Ramos (cell line): ENCODE measurements around the gene SMARCE1.

Experiments used
- in situ Hi-C: fragments of 300-500 bp; cut with MboI; formaldehyde crosslinking; loops from one replicate; pipeline ENCODE4 v1.14.3; 2022; ENCODE audit warnings: low sequenced_read_pairs; ENCODE audit not compliant: unreplicated experiment

Gene SMARCE1

DNA sequence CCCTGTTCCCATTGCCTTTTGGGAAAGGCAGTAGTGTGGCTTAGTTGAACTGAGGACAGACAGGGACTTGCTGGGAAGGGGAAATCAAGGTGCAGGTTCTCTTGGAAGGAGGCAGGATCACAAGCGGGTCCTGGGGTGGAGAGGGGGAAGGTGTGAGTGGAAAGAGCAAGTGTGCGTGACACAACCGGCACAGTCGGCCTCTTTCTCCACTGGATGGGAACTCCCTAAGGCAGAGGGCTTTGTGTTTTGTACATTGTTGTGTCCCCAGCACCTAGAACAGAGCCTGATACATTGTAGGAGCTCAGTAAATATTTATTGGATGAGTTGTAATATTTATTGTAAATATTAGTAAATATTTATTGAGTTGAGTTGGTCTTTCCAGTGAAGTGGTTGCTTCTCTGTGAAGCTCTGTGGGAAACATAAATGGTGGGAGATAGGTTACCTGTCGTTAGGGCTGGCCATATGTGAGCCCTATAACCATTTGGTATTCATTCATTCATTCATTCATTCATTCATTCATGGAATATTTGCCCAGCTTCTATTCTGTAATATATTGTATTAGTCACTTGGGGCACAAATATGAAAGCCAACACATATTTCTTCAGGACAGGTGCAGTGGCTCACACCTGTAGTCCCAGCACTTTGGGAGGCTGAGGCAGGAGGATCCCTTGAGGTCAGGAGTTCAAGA lies 34.0 kb downstream of the SMARCE1 start:
- in situ Hi-C loops = loop anchor here (10.0 kb wide), 1 partner anchor 181 kb away; the partner anchor contains the start of gene KRT28

GRCh38 chr17:40612599-40613244 lies 34.9 kb downstream of the SMARCE1 start:
- in situ Hi-C loops = loop anchor here (10.0 kb wide), 1 partner anchor 182 kb away; the partner anchor contains the start of gene KRT28

DNA sequence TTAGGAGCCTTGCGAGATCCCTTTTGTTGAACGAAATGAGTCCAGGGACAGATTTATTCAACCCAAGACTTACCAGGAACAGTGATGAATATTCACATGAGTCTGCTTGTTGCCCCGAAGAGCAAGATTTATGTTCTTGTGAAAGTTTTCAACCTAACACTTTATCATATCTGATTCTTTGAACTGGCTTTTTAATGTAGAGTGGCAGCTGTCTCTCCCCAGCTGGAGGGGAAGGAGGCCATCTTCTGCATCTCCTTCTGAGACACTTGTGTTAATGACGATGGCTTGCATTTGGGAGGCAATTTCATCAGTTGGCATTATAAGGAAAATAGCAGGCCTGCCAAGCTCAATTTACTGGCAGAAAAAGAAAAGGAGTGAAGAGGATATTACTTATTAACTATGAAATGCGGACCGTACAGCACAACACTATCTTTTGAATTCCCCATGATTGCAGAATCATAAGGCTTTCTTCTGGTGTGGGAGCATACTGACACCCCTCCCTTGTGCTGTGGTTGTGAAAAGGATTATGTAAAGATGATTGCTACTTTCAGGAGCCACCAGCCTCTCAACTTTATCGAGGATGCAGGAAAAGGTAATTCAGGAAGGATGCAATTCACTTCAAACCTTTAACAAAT lies 35.7 kb downstream of the SMARCE1 start:
- in situ Hi-C loops = loop anchor here (10.0 kb wide), 1 partner anchor 183 kb away; the partner anchor contains the start of gene KRT28

DNA sequence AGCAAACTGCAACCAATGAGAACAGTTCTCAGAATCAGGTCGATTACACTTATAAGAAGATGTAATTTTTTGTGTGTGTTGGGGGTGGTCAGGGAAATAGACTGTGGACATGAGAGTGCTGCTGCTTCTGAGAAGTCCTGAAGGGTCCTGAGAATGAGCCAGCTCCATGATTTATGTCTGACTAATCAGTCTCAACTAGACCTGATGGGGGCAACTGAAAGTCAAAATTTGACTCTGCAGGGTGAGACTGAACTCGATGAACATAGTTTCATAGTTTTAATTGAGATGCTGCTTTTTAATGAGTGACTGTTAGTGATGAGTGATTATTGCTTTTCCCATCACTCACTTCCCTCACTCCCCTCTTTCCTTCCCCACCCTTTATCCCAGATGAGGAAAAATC lies 37.3 kb downstream of the SMARCE1 start:
- in situ Hi-C loops = loop anchor here (10.0 kb wide), 1 partner anchor 184 kb away; the partner anchor contains the start of gene KRT28

GRCh38 chr17:40608061-40608581 lies 39.5 kb downstream of the SMARCE1 start:
- in situ Hi-C loops = no loop called here

GRCh38 chr17:40607641-40608040 lies 40.0 kb downstream of the SMARCE1 start:
- in situ Hi-C loops = no loop called here

DNA sequence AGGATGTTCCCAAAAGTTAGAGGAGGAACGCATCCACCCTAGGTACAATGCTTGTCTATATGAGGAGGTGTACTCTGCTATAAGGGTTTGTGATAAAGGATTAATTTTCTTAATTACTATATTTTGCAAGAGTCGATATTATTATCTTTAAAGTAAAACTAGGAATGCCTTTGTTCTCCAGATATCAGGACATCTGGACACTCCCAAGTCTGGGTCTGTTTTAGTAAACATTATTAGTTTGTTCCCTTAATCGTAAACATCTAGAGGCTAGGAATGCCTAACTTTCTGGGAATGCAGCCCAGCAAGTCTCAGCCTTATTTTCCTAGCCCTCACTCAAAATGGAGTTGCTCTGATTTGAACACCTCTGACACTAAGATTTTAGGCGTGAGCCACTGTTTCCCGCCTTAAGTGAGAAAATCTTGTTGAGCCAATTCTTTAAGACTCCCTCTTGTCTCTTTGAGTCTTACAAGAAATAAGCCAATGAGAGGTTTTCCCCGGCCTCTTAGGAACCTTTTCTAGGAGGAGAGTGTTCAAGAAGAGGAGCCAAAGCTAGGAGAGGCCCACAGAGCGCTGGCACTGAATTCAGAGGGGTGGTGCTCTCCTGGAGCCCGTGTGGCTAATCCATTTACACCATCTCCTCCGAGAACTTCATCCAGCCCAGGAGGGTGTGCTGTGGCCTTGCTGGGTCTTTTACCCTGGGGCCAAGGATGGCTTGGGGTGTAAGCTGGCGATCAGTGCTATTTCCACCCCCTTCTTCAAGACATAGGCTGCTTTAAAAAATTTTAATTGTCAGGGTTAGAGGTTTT lies 40.9 kb downstream of the SMARCE1 start:
- in situ Hi-C loops = no loop called here

GRCh38 chr17:40605306-40605705 lies 42.3 kb downstream of the SMARCE1 start:
- in situ Hi-C loops = no loop called here

DNA sequence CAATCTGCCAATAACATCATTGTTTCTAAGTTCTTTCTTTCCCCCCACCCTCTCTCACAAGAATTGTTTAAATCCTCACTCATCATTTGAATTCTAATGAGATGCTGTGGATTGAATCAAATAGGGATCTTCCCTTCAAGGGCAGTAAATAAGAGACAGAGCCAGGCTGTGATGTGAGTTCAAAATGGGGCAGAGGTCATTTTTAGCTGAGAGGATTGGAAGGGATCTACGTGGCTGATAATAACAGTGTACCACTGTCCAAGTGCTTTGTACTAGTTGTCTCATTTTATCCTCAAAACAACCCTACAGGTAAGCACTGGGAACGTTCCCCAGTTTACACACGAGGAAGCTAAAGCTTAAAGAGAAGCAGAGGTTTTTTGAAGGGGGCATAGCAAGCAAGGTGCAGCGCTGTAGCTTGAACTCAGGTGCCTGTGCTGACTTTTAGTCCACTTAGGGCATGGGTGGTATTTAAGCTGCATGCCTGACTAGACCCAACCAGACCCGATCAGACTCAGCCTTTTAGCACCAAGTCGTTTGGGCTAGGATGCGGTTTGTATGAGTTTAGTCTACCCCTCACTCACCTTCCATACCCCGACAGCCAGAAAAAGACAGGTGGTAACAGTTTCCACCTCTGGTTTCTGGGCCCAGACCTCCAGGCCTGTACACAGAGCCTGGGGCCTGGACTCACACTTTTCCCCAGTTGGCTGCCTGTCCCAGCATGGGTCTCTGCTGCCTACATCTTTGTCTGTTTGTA lies 43.1 kb downstream of the SMARCE1 start:
- in situ Hi-C loops = no loop called here

DNA sequence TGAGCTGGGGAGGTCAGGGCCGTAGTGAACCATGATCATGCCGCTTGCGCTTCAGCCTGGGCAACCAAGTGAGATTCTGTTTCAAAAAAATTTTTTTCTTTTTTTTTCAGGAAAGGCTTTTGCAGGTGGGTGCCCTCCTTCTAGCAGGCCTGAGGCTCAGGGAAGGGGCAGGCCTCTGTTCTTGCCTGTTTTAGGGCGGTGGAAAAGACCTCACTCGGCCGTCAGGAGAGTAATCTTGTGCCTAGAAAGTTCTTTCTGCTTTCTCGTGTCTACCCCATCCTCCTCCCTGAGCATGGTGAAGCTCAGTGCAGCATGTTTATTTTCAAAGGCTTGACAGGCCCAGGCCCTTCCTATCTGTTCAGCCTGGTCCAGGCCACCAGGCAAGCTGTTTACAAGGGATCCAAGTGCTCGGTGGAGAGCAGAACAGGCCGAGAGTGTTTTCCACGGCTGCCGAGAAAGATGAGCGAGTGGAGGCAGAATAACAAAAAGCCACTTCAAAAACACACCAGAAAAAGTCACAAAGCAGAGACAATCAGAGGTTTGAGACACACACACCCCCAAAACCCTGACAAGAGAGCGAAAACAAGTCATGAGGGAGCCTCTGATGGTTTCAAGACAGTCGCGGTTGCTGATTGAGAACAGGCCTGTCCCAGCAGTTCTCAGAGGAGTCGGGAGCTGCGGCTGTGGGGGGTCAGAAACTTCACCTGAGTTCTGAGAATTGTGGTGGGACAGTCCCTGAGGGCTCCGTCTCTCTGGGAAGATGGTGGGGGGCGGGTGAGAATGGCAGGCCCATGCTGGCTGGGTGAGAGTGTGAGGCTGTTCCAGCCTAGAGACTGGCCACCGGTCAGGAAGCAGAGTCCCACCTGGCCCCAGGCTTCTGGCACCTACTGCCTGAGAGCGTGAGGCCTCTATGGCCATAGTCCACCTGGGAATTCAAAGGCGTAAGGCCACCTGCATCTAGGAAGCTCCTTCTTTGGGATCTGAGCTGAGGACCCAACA lies 44.9 kb downstream of the SMARCE1 start:
- in situ Hi-C loops = no loop called here

- in situ Hi-C loops = no loop called here
These were observed 47.1 kb downstream of the SMARCE1 start for GRCh38 chr17:40600486-40601046.

- in situ Hi-C loops = no loop called here
These were observed 48.2 kb downstream of the SMARCE1 start for GRCh38 chr17:40599468-40599763.

DNA sequence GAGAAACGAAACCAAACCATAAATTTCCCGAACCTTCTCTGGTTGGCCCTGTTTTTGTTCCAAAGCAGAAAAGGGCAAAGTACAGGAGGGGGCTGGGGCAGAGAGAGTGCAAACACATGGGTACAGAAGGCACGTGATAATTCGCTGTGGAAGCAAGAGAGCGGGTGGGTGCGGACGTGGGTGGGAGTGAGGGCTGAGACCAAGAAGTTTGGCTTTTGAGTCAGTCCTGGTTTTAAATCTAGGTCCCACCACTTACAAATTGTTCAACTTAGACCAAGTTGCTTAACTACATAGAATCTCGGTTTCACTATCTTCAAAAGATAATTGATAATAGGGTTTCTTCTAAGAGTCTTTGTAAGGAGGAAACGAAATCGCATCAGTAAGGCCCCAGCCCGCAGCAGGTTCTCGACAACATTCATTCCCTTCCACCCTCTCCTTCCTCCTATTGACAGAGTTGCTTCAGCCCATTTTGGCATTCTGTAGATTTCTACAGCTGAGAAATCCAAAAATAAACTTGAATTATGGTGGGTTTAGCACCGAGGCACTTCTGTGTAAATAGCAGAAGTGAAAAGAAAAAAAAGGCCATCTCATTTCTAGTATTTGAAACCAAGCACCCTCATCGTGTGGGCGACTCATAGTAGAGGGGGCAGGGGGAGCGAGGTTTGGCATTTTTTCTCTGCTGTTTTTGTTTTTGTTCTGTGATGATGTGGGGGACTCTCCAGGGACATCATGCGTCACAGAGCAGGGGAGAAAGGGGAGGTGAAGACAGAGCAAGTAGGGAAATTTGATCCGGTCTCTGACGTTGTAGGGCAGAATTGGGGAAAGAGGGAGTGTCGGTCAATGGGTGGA lies 48.8 kb downstream of the SMARCE1 start:
- in situ Hi-C loops = no loop called here

GRCh38 chr17:40598301-40598618 lies 49.4 kb downstream of the SMARCE1 start:
- in situ Hi-C loops = no loop called here

- in situ Hi-C loops = no loop called here
These were observed 49.9 kb downstream of the SMARCE1 start for GRCh38 chr17:40597556-40598300.

DNA sequence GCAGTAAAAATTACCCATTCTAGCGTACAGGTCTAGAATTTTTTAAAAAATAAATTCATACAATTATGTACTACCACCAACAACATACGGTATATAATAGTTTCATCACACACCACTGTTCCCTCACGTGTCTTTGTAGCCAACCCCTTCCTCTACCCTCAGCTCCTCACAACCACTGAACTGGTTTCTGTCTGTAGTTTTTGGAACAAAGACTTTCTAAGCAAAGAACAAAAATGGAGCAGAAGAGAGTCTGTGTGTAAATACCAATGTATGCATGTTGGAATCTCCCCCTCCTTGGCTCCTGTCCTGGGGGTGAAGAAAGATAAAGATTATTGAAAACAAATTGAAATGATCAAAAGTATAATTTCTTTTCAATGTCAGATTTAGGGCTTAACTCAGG lies 50.5 kb downstream of the SMARCE1 start:
- in situ Hi-C loops = no loop called here
